Placental epithelial cell (primary cell): ENCODE data around the gene COPRS. TPM values are rescaled to one million over a fixed set of nuclear protein-coding genes. Genes with fewer than 3 reads are reported as not detected.

ENCODE experiments used
- total RNA-seq: library from RNA; depleted of rRNA; stranded (reverse); fragments of >200 nt; gene quantifications from 2 replicates; pipeline ENCODE4 v1.2.3, GENCODE V29; 2012

Gene COPRS, protein sequence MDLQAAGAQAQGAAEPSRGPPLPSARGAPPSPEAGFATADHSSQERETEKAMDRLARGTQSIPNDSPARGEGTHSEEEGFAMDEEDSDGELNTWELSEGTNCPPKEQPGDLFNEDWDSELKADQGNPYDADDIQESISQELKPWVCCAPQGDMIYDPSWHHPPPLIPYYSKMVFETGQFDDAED
- 18.8 and 23.4 TPM in 2 replicates for total RNA-seq

DNA sequence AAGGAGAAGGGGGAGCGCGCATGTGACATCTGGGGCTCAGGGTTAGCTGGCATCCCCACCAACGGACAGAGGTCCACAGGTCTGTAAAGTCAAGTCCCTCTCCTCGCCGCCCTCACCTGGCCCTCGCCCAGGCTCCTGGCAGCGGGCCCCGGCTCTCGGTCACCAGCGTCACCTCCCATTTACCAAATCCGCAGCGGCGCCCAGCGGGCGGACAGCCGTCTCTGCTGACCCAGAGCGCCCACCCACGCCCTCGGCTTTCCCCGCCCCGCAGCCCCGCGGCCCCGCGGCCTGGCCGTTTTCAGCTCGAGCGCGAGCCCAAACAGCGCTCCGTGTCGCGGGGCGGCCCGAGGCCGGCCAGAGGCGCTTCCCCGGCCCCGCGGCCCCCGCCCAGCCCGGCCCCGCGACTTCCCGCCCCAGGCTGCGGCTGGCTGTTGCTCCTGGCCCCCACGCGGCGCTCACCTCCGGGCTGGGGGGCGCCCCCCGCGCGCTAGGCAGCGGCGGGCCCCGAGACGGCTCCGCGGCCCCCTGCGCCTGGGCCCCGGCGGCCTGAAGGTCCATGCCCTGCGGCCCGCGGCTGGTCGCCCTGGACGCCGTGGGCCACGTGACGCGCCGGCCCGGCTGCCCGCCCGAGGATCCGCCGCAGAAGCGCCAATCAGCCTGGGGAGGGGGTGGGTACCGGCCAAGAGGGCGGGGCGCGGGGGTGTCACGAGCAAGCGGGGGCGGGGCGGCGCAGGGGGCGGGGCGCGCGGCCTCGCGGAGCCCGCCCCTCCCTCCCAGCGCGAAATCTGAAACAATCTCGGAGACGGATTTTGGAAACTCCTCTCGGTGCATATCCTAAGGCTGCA, at the start of gene COPRS:
TSS of gene COPRS (minus strand) at position 603 of the 845 bp plus-strand sequence. CDS start at position 558, 45 bp downstream.

Other genes with a start within 250 kb of the COPRS start
- 25.1 and 35.6 TPM in 2 replicates for gene UTP6, start 42.5 kb upstream of the COPRS start, total RNA-seq
- 12.3 and 16.1 TPM in 2 replicates for gene SUZ12, start 77.8 kb upstream of the COPRS start, total RNA-seq
- gene LRRC37B, start 148.1 kb upstream of the COPRS start, total RNA-seq = 8.6 and 13.3 TPM in 2 replicates